PC-3 (cell line): Measurements from ENCODE around the gene UNC5B. TPM values are rescaled to one million over a fixed set of nuclear protein-coding genes. Genes with fewer than 3 reads are reported as not detected.

Experiments
- ATAC-seq: fragments of 200-7000 bp; cut with Tn5 transposase; 2 replicates; pipeline ENCODE4 v1.9.1; 2020; ENCODE audit warnings: mild to moderate bottlenecking, moderate library complexity
- BruUV-seq: library from RNA; stranded (reverse); fragments of 400-500 nt; replicated peaks from 2 replicates; lab custom pipeline; 2021; lab: Mats Ljungman, UMichigan
- CTCF ChIA-PET: fragments of 300-600 bp; sonication (Branson Sonifier 250); formaldehyde crosslinking; loops from one replicate; lab custom pipeline; 2022; ENCODE audit warnings: antibody characterized with exemption; lab: Charles Lee
- POLR2A ChIA-PET: fragments of 300-600 bp; sonication (Branson Sonifier 250); formaldehyde crosslinking; loops from one replicate; lab custom pipeline; 2022; ENCODE audit warnings: antibody characterized with exemption; ENCODE audit not compliant: unreplicated experiment; lab: Charles Lee
- DNase-seq: peaks from one replicate; pipeline ENCODE4 v3.0.0-alpha.2; 2015
- H2AFZ ChIP-seq: fragments of 300-600 bp; sonication (generic); 2 replicates; pipeline ENCODE4 v1.6.0; 2016; ENCODE audit warnings: antibody characterized with exemption, low read length
- H3F3A ChIP-seq: fragments of 300-600 bp; sonication (generic); one replicate; pipeline ENCODE4 v1.6.0; 2017; ENCODE audit warnings: antibody characterized with exemption, low read length, control low read depth, mild to moderate bottlenecking; ENCODE audit not compliant: unreplicated experiment
- H3K27ac ChIP-seq: fragments of 300-600 bp; sonication (generic); 2 replicates; pipeline ENCODE4 v1.5.1; 2016; ENCODE audit warnings: mild to moderate bottlenecking, low read length
- H3K27me3 ChIP-seq: fragments of 300-600 bp; sonication (generic); 2 replicates; pipeline ENCODE4 v1.6.1; 2016; ENCODE audit warnings: low read length, mixed read lengths
- H3K36me3 ChIP-seq: fragments of 300-600 bp; sonication (generic); 2 replicates; pipeline ENCODE4 v1.6.1; 2016; ENCODE audit warnings: low read depth, mixed run types, low read length, mixed read lengths
- H3K4me1 ChIP-seq: fragments of 300-600 bp; sonication (generic); 2 replicates; pipeline ENCODE4 v1.5.1; 2016; ENCODE audit warnings: low read length; ENCODE audit not compliant: insufficient read depth
- H3K4me2 ChIP-seq: fragments of 300-600 bp; sonication (generic); 2 replicates; pipeline ENCODE4 v1.6.0; 2016; ENCODE audit warnings: low read length
- H3K4me3 ChIP-seq: fragments of 300-600 bp; sonication (generic); 2 replicates; pipeline ENCODE4 v1.5.1; 2016; ENCODE audit warnings: mild to moderate bottlenecking, low read length, mixed read lengths
- H3K79me2 ChIP-seq: fragments of 300-600 bp; sonication (generic); 2 replicates; pipeline ENCODE4 v1.6.1; 2017; ENCODE audit warnings: low read length, mixed read lengths
- H3K9ac ChIP-seq: fragments of 300-600 bp; sonication (generic); 2 replicates; pipeline ENCODE4 v1.6.0; 2016; ENCODE audit warnings: mild to moderate bottlenecking, low read length
- H3K9me2 ChIP-seq: fragments of 300-600 bp; sonication (generic); replicated peaks from 2 replicates; pipeline ENCODE4 v1.6.1; 2016; ENCODE audit warnings: mixed run types, low read length, mixed read lengths
- H3K9me3 ChIP-seq: fragments of 300-600 bp; sonication (generic); 2 replicates; pipeline ENCODE4 v1.6.1; 2016; ENCODE audit warnings: low read length, mixed read lengths
- H4K20me1 ChIP-seq: fragments of 300-600 bp; sonication (generic); 2 replicates; pipeline ENCODE4 v1.6.1; 2016; ENCODE audit warnings: low read length, mixed read lengths
- CTCF ChIP-seq: fragments of 300-600 bp; sonication (generic); conservative IDR thresholded peaks from 2 replicates; pipeline ENCODE4 v1.5.1; 2017; ENCODE audit warnings: antibody characterized with exemption, low read depth, mild to moderate bottlenecking, low read length
- EZH2 ChIP-seq: fragments of 300-600 bp; sonication (generic); IDR thresholded peaks from one replicate; pipeline ENCODE4 v1.6.1; 2017; ENCODE audit warnings: antibody characterized with exemption, mild to moderate bottlenecking, low read length; ENCODE audit not compliant: unreplicated experiment
- EZH2phosphoT487 ChIP-seq: fragments of 300-600 bp; sonication (generic); IDR thresholded peaks from 2 replicates; pipeline ENCODE4 v1.6.1; 2018; ENCODE audit warnings: mild to moderate bottlenecking, antibody characterized with exemption, low read length, borderline replicate concordance
- intact Hi-C: fragments of 100-400 bp; cut with micrococcal nuclease; formaldehyde crosslinking; loops from 2 replicates; pipeline ENCODE4 v1.9.0; 2023
- total RNA-seq: library from RNA; depleted of rRNA; stranded (reverse); fragments of >200 nt; gene quantifications from 2 replicates; pipeline ENCODE4 v1.2.3, GENCODE V29; 2014

Gene UNC5B
- total RNA-seq, 1 experiment from 2014 or later = 0.26 TPM

DNA sequence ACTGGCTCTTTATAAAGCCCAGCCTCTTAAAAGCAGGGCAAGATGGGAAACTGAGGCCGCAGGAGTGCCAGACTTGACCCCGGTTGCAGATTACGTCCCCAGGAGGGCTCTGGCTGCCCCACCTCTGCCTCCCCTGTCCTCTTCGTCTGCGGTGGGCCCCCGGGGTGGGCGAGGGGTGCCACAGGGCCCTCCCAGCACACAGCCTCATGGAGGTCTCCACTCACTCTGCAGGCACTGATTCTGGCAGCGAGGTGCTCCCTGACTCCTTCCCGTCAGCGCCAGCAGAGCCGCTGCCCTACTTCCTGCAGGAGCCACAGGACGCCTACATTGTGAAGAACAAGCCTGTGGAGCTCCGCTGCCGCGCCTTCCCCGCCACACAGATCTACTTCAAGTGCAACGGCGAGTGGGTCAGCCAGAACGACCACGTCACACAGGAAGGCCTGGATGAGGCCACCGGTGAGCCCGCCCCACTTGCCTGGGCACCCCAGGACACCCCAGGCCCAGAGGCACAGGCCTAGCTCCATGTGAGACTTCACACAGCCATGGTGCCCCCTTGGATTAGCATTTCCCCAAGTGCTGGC lies 67.3 kb downstream of the UNC5B start:
- Histone ChIP-seq H4K20me1 (no peaks in the 10 kb centered on the region), H3F3A (no peaks in the 10 kb centered on the region), H3K27me3 (no peaks in the 10 kb centered on the region), H3K4me3 (no peak overlapping the region), H3K27ac (no peak overlapping the region), H2AFZ (no peak overlapping the region), H3K9me3 (no peaks in the 10 kb centered on the region), H3K4me2 (no peak overlapping the region), H3K9me2 (no peaks in the 10 kb centered on the region), H3K9ac (no peak overlapping the region), H3K36me3 (no peaks in the 10 kb centered on the region), H3K79me2 (no peaks in the 10 kb centered on the region), H3K4me1 (no peaks in the 10 kb centered on the region)
- intact Hi-C loops = loop anchor here (5.0 kb wide), 1 partner anchor 357 kb away; no protein-coding TSS in a partner anchor
- no TSS peak for BruUV-seq
- ATAC-seq (no peak), DNase-seq (no peak)
- POLR2A ChIA-PET = no interaction called here
- CTCF ChIA-PET = no interaction called here
- TF ChIP-seq CTCF = no peak
- no peak for TF ChIP-seq EZH2phosphoT487
- TF ChIP-seq EZH2 = no peak

GRCh38 chr10:71280216-71280615 lies 67.8 kb downstream of the UNC5B start:
- H3K79me2 ChIP-seq = no peaks in the 10 kb centered on the region

More at GRCh38 chr10:71280216-71280615, 67.8 kb downstream of the UNC5B start:
- Histone ChIP-seq H3K36me3 (no peaks in the 10 kb centered on the region), H3K27ac (no peak overlapping the region), H4K20me1 (no peaks in the 10 kb centered on the region), H3K27me3 (no peaks in the 10 kb centered on the region), H3F3A (no peaks in the 10 kb centered on the region), H2AFZ (no peak overlapping the region), H3K4me1 (no peaks in the 10 kb centered on the region), H3K4me2 (no peak overlapping the region), H3K9me2 (no peaks in the 10 kb centered on the region), H3K9ac (no peak overlapping the region), H3K9me3 (no peaks in the 10 kb centered on the region), H3K4me3 (no peak overlapping the region)
- no peak for DNase-seq
- TF ChIP-seq EZH2phosphoT487 (no peak), CTCF (no peak), EZH2 (no peak)
- ChIA-PET POLR2A (no interaction called here), CTCF (no interaction called here)
- ATAC-seq = no peak
- no TSS peak for BruUV-seq
- intact Hi-C loops = no loop called here
